Neuron (in vitro differentiated cells): Measurements from ENCODE around the gene PHB1.
A peak's percentile ranks its signal among the peaks of the same experiment; 100 is the strongest.

ENCODE experiments used
- H2AFZ ChIP-seq: one replicate; pipeline ENCODE4 v1.6.1; 2013; ENCODE audit warnings: low read depth, mild to moderate bottlenecking, inconsistent platforms, low read length, moderate library complexity
- H3K27me3 ChIP-seq: one replicate; pipeline ENCODE4 v1.6.1; 2013; ENCODE audit warnings: low read length; ENCODE audit not compliant: insufficient read depth
- H3K36me3 ChIP-seq: one replicate; pipeline ENCODE4 v1.6.1; 2013; ENCODE audit warnings: low read length; ENCODE audit not compliant: insufficient read depth
- H3K4me1 ChIP-seq: one replicate; pipeline ENCODE4 v1.6.1; 2013; ENCODE audit warnings: low read length; ENCODE audit not compliant: insufficient read depth
- H3K4me3 ChIP-seq: 2 replicates; pipeline ENCODE4 v1.5.1; 2013; ENCODE audit warnings: mild to moderate bottlenecking, low read length, moderate library complexity
- H3K9me3 ChIP-seq: one replicate; pipeline ENCODE4 v1.6.1; 2013; ENCODE audit warnings: low read length

Gene PHB1

GRCh38 chr17:49414622-49415350, at the start of gene PHB1:
Gene PHB1 (minus strand): TSS chr17:49414882. CDS start chr17:49413264, 1,618 bp downstream.
- Histone ChIP-seq H3K4me3 (peak within 1 kb of the TSS; percentile 74), H2AFZ (peak within 1 kb of the TSS; percentile 69), H3K36me3 (peaks cover 28% of the 10 kb centered on the region), H3K9me3 (no peaks in the 10 kb centered on the region), H3K4me1 (peaks cover 6% of the 10 kb centered on the region), H3K27me3 (no peaks in the 10 kb centered on the region)

DNA sequence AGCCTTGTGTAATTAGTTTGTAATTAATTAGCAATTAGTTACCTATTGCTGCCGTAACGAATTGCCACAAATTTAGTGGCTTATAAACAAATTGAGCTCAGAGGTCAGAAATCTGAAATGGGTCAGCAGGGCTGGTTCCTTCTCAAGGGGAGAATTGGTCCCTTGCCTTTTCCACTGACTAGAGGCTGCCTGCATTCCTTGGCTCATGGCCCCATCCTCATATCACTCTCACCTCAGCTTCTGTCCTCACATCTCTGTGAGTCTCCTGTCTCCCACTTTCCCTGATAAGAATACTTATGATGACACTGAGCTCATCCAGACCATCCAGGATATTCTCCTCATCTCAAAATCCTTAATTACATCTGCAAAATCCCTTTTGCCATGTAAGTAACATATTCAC, 49.4 kb upstream of the PHB1 start:
- peaks cover 4% of the 10 kb centered on the region for H3K9me3 ChIP-seq
- peaks cover 50% of the 10 kb centered on the region for H3K27me3 ChIP-seq
- H3K4me1 ChIP-seq = no peaks in the 10 kb centered on the region
- H3K4me3 ChIP-seq = no peak overlapping the region
- no peaks in the 10 kb centered on the region for H3K36me3 ChIP-seq
- H2AFZ ChIP-seq = no peak overlapping the region

DNA sequence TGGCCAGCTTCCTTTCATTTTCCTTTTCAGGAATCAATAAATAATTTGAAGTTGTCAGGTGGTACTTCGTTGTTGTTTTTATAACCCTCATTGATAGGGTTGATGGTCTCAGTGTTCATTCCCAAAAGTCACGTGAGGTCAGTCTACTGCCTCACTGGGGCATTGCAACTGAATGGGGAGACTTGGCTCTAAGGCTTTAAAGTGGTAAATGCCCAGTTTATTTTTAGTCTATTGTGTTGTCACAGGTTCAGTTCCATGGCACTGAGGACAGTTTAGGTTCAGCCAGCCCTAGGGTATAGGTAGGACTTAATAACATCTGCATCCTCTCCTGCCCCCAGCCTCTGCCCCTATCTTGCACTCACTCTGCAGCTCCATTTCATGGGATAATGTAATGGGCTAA, 46.9 kb upstream of the PHB1 start:
- Histone ChIP-seq H3K27me3 (peaks cover 51% of the 10 kb centered on the region), H3K9me3 (peaks cover 4% of the 10 kb centered on the region), H2AFZ (no peak overlapping the region), H3K4me3 (no peak overlapping the region), H3K4me1 (no peaks in the 10 kb centered on the region), H3K36me3 (no peaks in the 10 kb centered on the region)

GRCh38 chr17:49460401-49460800, 45.7 kb upstream of the PHB1 start:
- no peaks in the 10 kb centered on the region for H3K36me3 ChIP-seq
- H3K4me3 ChIP-seq = no peak overlapping the region
- peaks cover 4% of the 10 kb centered on the region for H3K9me3 ChIP-seq
- H3K27me3 ChIP-seq = peaks cover 52% of the 10 kb centered on the region
- H2AFZ ChIP-seq = no peak overlapping the region
- H3K4me1 ChIP-seq = no peaks in the 10 kb centered on the region

- no peaks in the 10 kb centered on the region for H3K36me3 ChIP-seq
- no peak overlapping the region for H2AFZ ChIP-seq
- H3K4me1 ChIP-seq = peaks cover 2% of the 10 kb centered on the region
- no peak overlapping the region for H3K4me3 ChIP-seq
- H3K27me3 ChIP-seq = peaks cover 54% of the 10 kb centered on the region
- peaks cover 4% of the 10 kb centered on the region for H3K9me3 ChIP-seq
Measured at GRCh38 chr17:49459401-49459984, 44.8 kb upstream of the PHB1 start.

GRCh38 chr17:49457564-49458535, 43.2 kb upstream of the PHB1 start:
- H3K27me3 ChIP-seq = peaks cover 53% of the 10 kb centered on the region
- H3K4me1 ChIP-seq = peaks cover 11% of the 10 kb centered on the region
- H3K4me3 ChIP-seq = no peak overlapping the region
- H2AFZ ChIP-seq = no peak overlapping the region
- no peaks in the 10 kb centered on the region for H3K9me3 ChIP-seq
- H3K36me3 ChIP-seq = no peaks in the 10 kb centered on the region

DNA sequence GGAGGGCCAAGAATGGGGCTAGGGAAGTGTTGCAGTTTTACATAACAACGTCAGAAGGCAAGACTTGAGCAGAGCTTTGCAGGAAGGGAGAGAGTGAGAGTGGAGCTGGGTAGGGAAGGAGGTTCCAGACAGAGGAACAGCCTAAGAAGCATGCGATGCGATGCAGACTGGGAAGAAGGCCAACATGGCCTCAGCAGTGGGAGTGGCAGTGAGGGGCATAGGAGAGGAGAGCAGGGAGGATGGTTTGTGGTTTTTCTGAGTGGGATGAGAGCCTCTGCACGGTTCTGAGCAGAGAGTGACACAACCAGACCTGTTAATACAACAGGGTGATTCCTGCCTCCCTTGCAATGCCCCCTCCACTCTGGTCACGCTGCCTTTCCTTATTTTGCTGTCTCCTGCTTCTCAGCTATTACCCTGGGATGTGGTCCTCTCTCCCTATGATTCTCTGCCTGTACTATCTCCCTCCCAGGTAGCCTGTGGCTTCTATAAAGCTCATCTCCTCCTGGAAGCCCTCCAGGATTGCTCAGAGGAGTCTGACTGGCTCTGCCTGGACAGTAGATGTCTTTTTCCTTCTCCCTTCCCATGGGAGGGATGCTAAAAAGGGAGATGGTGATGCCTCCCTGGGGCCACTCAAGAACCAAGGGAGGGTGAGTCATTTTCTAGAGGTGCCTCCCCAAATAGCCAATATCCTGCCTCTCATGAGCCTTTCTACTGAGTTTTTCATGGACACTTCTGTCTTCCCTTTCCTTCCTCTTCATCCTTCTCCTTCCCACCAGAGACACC, 41.7 kb upstream of the PHB1 start:
- peaks cover 16% of the 10 kb centered on the region for H3K4me1 ChIP-seq
- H3K9me3 ChIP-seq = no peaks in the 10 kb centered on the region
- H3K4me3 ChIP-seq = no peak overlapping the region
- no peak overlapping the region for H2AFZ ChIP-seq
- peaks cover 53% of the 10 kb centered on the region for H3K27me3 ChIP-seq
- H3K36me3 ChIP-seq = no peaks in the 10 kb centered on the region

GRCh38 chr17:49455272-49455861, 40.7 kb upstream of the PHB1 start:
- H3K4me1 ChIP-seq = peaks cover 16% of the 10 kb centered on the region
- H3K36me3 ChIP-seq = no peaks in the 10 kb centered on the region
- H2AFZ ChIP-seq = no peak overlapping the region
- H3K9me3 ChIP-seq = no peaks in the 10 kb centered on the region
- no peak overlapping the region for H3K4me3 ChIP-seq
- peaks cover 46% of the 10 kb centered on the region for H3K27me3 ChIP-seq

DNA sequence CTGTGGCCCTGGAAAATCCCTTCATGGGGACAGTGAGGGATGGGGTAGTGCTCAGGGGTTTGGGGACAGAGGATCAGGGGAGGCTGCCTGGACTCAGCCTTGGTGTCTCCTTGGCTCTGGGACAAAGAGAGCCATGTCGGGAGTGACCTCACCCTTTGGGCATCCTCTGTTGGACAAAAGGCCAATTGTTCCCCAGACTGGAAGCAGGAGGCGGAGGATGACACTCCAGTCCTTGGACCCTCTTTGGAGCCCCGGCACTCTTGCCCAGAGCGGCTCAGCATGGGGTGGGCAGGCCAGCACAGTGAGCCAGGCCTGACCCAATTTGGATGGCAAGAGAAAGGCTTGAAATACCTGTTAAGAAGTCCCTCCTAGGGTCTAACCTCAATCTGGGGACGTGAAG, 39.4 kb upstream of the PHB1 start:
- no peaks in the 10 kb centered on the region for H3K9me3 ChIP-seq

GRCh38 chr17:49452661-49453060, 38.0 kb upstream of the PHB1 start:
- Histone ChIP-seq H2AFZ (no peak overlapping the region), H3K27me3 (peaks cover 23% of the 10 kb centered on the region), H3K4me3 (no peak overlapping the region), H3K4me1 (peaks cover 16% of the 10 kb centered on the region), H3K9me3 (no peaks in the 10 kb centered on the region), H3K36me3 (no peaks in the 10 kb centered on the region)

More for the DNA sequence above, 39.4 kb upstream of the PHB1 start:
- H3K4me3 ChIP-seq = no peak overlapping the region
- no peak overlapping the region for H2AFZ ChIP-seq
- peaks cover 32% of the 10 kb centered on the region for H3K27me3 ChIP-seq
- no peaks in the 10 kb centered on the region for H3K36me3 ChIP-seq
- peaks cover 16% of the 10 kb centered on the region for H3K4me1 ChIP-seq

DNA sequence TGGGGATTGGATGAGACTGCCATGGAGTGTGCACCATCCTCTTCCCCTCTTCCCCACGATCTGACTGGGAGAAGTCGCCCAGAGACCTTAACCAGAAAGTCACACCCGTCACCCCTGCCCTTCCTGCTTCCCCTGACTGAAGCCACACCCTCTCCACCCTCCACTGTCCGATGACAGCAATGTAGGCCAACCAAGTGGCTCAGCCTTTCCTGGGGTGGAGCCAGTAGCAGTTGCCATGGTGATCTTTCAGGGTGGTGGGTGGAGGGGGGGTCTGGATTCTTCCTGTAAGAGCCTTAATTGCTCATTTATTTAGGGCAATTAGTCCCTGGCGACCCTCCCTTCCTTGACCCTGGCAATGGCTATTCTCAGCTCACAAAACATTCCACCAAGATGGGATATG, 37.5 kb upstream of the PHB1 start:
- Histone ChIP-seq H2AFZ (no peak overlapping the region), H3K27me3 (peaks cover 20% of the 10 kb centered on the region), H3K4me1 (peaks cover 16% of the 10 kb centered on the region), H3K36me3 (no peaks in the 10 kb centered on the region), H3K4me3 (no peak overlapping the region), H3K9me3 (no peaks in the 10 kb centered on the region)

- Histone ChIP-seq H3K27me3 (peaks cover 14% of the 10 kb centered on the region), H2AFZ (no peak overlapping the region), H3K4me3 (no peak overlapping the region), H3K9me3 (no peaks in the 10 kb centered on the region), H3K4me1 (peaks cover 16% of the 10 kb centered on the region), H3K36me3 (no peaks in the 10 kb centered on the region)
Measured at GRCh38 chr17:49450735-49451134, 36.1 kb upstream of the PHB1 start.
